GM23248 (cell line): Measurements from ENCODE around the gene ADARB1. TPM values are rescaled to one million over a fixed set of nuclear protein-coding genes. Genes with fewer than 3 reads are reported as not detected.

ENCODE experiments used
- DNase-seq: peaks from one replicate; pipeline ENCODE4 v3.0.0-alpha.2; 2015
- H2AFZ ChIP-seq: fragments of 200-600 bp; sonication (generic); 2 replicates; pipeline ENCODE4 v1.6.1; 2016; ENCODE audit warnings: antibody characterized with exemption
- H3F3A ChIP-seq: fragments of 200-600 bp; sonication (generic); 2 replicates; pipeline ENCODE4 v1.6.1; 2016; ENCODE audit warnings: mild to moderate bottlenecking, antibody characterized with exemption, mixed run types; ENCODE audit not compliant: insufficient read depth
- H3K27ac ChIP-seq: fragments of 200-600 bp; sonication (generic); 2 replicates; pipeline ENCODE4 v1.5.1; 2016; ENCODE audit warnings: mild to moderate bottlenecking
- H3K27me3 ChIP-seq: fragments of 200-600 bp; sonication (generic); replicated peaks from 2 replicates; pipeline ENCODE4 v1.6.1; 2016; ENCODE audit warnings: mild to moderate bottlenecking; ENCODE audit not compliant: insufficient read depth
- H3K36me3 ChIP-seq: fragments of 200-600 bp; sonication (generic); 2 replicates; pipeline ENCODE4 v1.6.1; 2016; ENCODE audit warnings: low read depth, mild to moderate bottlenecking
- H3K4me1 ChIP-seq: fragments of 200-600 bp; sonication (generic); 2 replicates; pipeline ENCODE4 v1.6.1; 2016; ENCODE audit warnings: mild to moderate bottlenecking; ENCODE audit not compliant: insufficient read depth
- H3K4me2 ChIP-seq: fragments of 200-600 bp; sonication (generic); one replicate; pipeline ENCODE4 v1.6.1; 2016; ENCODE audit warnings: mild to moderate bottlenecking; ENCODE audit not compliant: unreplicated experiment
- H3K4me3 ChIP-seq: fragments of 200-600 bp; sonication (generic); 2 replicates; pipeline ENCODE4 v1.5.1; 2016; ENCODE audit warnings: mild to moderate bottlenecking
- H3K79me2 ChIP-seq: fragments of 200-600 bp; sonication (generic); 2 replicates; pipeline ENCODE4 v1.6.1; 2016; ENCODE audit warnings: mild to moderate bottlenecking; ENCODE audit not compliant: insufficient read depth
- H3K9ac ChIP-seq: fragments of 200-600 bp; sonication (generic); 2 replicates; pipeline ENCODE4 v1.6.1; 2016; ENCODE audit warnings: mild to moderate bottlenecking
- H3K9me2 ChIP-seq: fragments of 200-600 bp; sonication (generic); 2 replicates; pipeline ENCODE4 v1.6.1; 2016; ENCODE audit warnings: mixed run types, mild to moderate bottlenecking, moderate library complexity; ENCODE audit not compliant: insufficient read depth
- H3K9me3 ChIP-seq: fragments of 200-600 bp; sonication (generic); one replicate; pipeline ENCODE4 v1.6.1; 2017; ENCODE audit warnings: low read depth
- H4K20me1 ChIP-seq: fragments of 200-600 bp; sonication (generic); 2 replicates; pipeline ENCODE4 v1.6.0; 2016; ENCODE audit not compliant: insufficient read depth
- EZH2 ChIP-seq: fragments of 200-600 bp; sonication (generic); IDR thresholded peaks from 2 replicates; pipeline ENCODE4 v1.6.1; 2018; ENCODE audit warnings: antibody characterized with exemption, mild to moderate bottlenecking; ENCODE audit not compliant: insufficient read depth, poor library complexity, severe bottlenecking
- EZH2phosphoT487 ChIP-seq: fragments of 200-600 bp; sonication (generic); IDR thresholded peaks from 2 replicates; pipeline ENCODE4 v1.6.1; 2018; ENCODE audit warnings: antibody characterized with exemption, moderate library complexity, mild to moderate bottlenecking, low read depth; ENCODE audit not compliant: insufficient read depth
- WGBS, 2 experiments: methylation state at CpG; one replicate each; pipeline ENCODE4 v1.1.6; 2015 to 2017; ENCODE audit warnings: low lambda C conversion rate in 2 of 2, low coverage in 1 of 2; ENCODE audit errors: missing lambda C conversion rate in 2 of 2; 5-methylcytosine and 5-hydroxymethylcytosine counted together
- in situ Hi-C: fragments of 300-500 bp; cut with MboI; formaldehyde crosslinking; loops from 2 replicates; pipeline ENCODE4 v1.15.0; 2020
- polyA plus RNA-seq: library from polyadenylated mRNA; unstranded; fragments of >200 nt; fragmentation: Nextera tagmentation; extraction: Ambion mirVana; gene quantifications from 2 replicates; pipeline ENCODE4 v1.2.1, GENCODE V29; 2016
- total RNA-seq: library from RNA; depleted of rRNA; stranded (reverse); fragments of >200 nt; shearing (Covaris generic); gene quantifications from 2 replicates; pipeline ENCODE4 v1.2.3, GENCODE V29; 2014

ADARB1 gene
- total and polyA plus RNA-seq, 2 experiments from 2014 or later = 16.3 to 17.4 TPM

DNA sequence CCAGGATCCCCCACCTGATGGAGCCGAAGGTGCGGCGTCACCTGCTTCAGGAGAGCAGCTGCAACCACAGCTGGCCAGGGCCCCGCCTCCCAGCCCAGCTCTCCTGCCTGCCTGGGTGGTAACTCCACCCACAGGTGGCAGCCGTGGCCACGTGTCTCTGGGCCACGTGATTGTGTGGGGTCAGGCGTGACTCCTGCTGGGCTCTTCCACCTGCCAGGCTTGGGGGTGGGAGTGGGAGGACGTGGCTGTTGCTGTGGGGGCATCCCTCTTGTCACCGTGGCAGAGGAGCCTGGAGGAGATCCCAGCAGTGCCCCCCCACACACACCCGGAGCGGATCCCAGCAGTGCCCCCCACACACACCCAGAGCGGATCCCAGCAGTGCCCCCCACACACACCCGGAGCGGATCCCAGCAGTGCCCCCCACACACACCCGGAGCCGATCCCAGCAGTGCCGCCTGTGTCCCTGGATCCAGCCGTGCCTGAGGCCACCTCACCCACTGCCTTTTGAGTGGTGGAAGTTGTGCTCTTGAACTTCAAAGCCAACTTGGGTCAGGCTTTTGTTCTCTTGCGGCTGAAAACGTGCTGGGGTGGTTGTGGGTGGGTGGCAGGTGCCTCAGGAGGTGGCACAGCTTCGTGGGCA, 181.1 kb downstream of the ADARB1 start:
- Histone ChIP-seq H3K27ac (no peak overlapping the region), H3K36me3 (no peaks in the 10 kb centered on the region), H2AFZ (no peak overlapping the region), H3K4me3 (no peak overlapping the region), H3K9ac (no peak overlapping the region), H3K79me2 (no peaks in the 10 kb centered on the region), H3K27me3 (peaks cover 16% of the 10 kb centered on the region; the same call in 1 of the 2 replicates), H3K9me2 (no peaks in the 10 kb centered on the region), H3K4me2 (no peak overlapping the region), H3F3A (no peaks in the 10 kb centered on the region), H3K9me3 (no peaks in the 10 kb centered on the region), H3K4me1 (peaks cover 5% of the 10 kb centered on the region), H4K20me1 (no peaks in the 10 kb centered on the region)
- WGBS, 2 experiments = 66 to 70% methylated on average over 21 to 22 of the region's 22 CpGs
- TF ChIP-seq EZH2phosphoT487 = no peak
- TF ChIP-seq EZH2 = no peak
- DNase-seq = no peak
- in situ Hi-C loops = no loop called here

- no peak overlapping the region for H3K9ac ChIP-seq
- in situ Hi-C loops = no loop called here
- H3K4me2 ChIP-seq = no peak overlapping the region
- no peaks in the 10 kb centered on the region for H3K9me3 ChIP-seq
- no peak overlapping the region for H3K4me3 ChIP-seq
- H3K9me2 ChIP-seq = no peaks in the 10 kb centered on the region
- peaks cover 16% of the 10 kb centered on the region; the same call in 1 of the 2 replicates for H3K27me3 ChIP-seq
- H2AFZ ChIP-seq = no peak overlapping the region
- H3K36me3 ChIP-seq = no peaks in the 10 kb centered on the region
- H3F3A ChIP-seq = no peaks in the 10 kb centered on the region
- peaks cover 5% of the 10 kb centered on the region for H3K4me1 ChIP-seq
- DNase-seq = no peak
- H4K20me1 ChIP-seq = no peaks in the 10 kb centered on the region
- WGBS, 2 experiments = 73 to 79% methylated on average over 30 to 31 of the region's 31 CpGs
- TF ChIP-seq EZH2 = no peak
- no peak for TF ChIP-seq EZH2phosphoT487
- H3K79me2 ChIP-seq = no peaks in the 10 kb centered on the region
- no peak overlapping the region for H3K27ac ChIP-seq
Observed at GRCh38 chr21:45256021-45256911, 181.9 kb downstream of the ADARB1 start.

DNA sequence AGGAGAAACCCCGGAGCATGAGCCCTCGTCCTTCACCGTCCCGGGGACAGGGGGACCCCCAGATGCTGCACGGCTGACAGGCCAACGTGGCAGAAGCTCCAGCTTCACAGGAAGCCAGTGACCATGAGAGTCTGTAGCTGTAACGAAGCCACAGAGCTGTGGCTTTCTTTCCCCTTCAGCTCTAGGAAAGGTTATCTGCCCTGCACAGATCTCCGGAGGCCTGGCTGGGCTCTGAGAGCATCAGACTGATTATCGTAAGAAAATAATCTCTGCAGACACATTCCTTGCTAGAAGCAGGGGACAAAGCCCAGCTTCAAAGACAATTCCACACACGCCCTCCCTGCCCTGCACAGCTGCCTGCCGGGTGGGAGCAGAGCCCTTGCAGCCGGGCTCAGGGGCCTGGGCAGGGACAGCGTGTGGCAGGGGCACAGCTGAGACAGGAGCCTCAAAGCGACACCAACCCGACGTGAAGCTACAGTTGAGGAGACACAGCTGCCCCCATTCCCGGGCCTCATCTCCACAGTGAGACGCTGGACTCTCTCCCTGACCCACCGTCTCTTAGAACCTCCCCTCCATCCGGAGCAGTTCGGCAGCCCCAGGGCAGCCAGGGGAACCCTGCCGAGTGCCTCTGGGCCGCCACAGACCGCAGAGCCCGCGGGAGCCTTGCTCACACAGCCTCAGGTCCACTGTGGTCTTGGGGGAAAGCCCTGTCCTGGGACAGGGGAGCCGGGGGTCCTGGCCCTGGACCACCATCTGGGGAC, 182.7 kb downstream of the ADARB1 start:
- Histone ChIP-seq H4K20me1 (no peaks in the 10 kb centered on the region), H3K9ac (no peak overlapping the region), H3K27ac (no peak overlapping the region), H3K4me3 (no peak overlapping the region), H2AFZ (no peak overlapping the region), H3K79me2 (no peaks in the 10 kb centered on the region), H3K9me3 (no peaks in the 10 kb centered on the region), H3K9me2 (no peaks in the 10 kb centered on the region), H3K4me2 (no peak overlapping the region), H3K27me3 (peaks cover 16% of the 10 kb centered on the region; the same call in 1 of the 2 replicates), H3K36me3 (no peaks in the 10 kb centered on the region), H3F3A (no peaks in the 10 kb centered on the region), H3K4me1 (peaks cover 5% of the 10 kb centered on the region)
- DNase-seq = no peak
- WGBS, 2 experiments = 40 to 47% methylated on average over 27 of the region's 27 CpGs
- TF ChIP-seq EZH2 (no peak), EZH2phosphoT487 (no peak)
- in situ Hi-C loops = no loop called here

DNA sequence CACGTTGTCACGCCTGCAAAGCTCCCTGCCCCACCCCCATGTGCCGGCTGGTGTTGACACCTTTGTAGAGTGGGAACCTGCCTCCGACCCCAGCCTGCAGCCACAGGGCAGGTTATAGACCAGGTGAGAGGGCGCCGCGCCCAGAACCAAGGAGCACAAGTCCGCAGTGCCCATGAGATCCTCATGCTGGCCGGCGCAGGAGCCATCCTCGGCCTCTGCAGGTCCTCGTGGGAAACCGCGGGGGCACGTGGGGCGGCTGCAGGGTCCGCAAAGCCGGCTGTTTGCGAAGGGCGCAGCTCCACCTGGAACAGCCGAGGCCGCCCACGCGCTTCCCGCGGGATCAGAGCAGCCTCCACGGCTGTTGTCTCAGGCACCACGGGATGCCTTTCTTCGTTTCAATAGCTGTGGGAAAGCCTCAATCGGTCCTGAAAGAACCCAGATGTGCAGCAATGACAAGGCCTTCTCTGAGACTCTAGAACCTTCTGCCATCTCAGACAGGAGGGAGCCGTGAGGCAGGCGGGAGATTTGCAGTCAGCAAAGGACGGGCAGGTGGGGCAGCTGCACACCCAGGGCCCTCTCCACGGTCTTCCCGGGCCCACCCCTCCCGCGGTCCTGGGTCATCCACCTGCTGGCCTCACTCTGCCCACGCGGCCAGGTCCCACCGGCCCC, 183.4 kb downstream of the ADARB1 start:
- H3K9ac ChIP-seq = no peak overlapping the region
- H3K36me3 ChIP-seq = no peaks in the 10 kb centered on the region
- H3K9me2 ChIP-seq = no peaks in the 10 kb centered on the region
- in situ Hi-C loops = no loop called here
- no peak overlapping the region for H3K4me2 ChIP-seq
- H3K4me1 ChIP-seq = peaks cover 5% of the 10 kb centered on the region
- no peak for DNase-seq
- WGBS, 2 experiments = 70 to 71% methylated on average over 39 to 40 of the region's 40 CpGs
- no peak overlapping the region for H2AFZ ChIP-seq
- H3K9me3 ChIP-seq = no peaks in the 10 kb centered on the region
- no peaks in the 10 kb centered on the region for H3F3A ChIP-seq
- H4K20me1 ChIP-seq = no peaks in the 10 kb centered on the region
- H3K27ac ChIP-seq = no peak overlapping the region
- no peaks in the 10 kb centered on the region for H3K79me2 ChIP-seq
- no peak overlapping the region for H3K4me3 ChIP-seq
- TF ChIP-seq EZH2phosphoT487 (no peak), EZH2 (no peak)
- H3K27me3 ChIP-seq = peaks cover 16% of the 10 kb centered on the region; the same call in 1 of the 2 replicates
